PFSK-1 (cell line): ENCODE results near the gene OR52A5.

Experiments used
- FOXP2 ChIP-seq: optimal IDR thresholded peaks from 2 replicates; pipeline ENCODE3; 2011; ENCODE audit warnings: borderline replicate concordance, control low read depth, inconsistent platforms; ENCODE audit not compliant: insufficient read depth; ENCODE audit errors: extremely low read length, extremely low read depth
- POLR2AphosphoS5 ChIP-seq: IDR thresholded peaks from 2 replicates; pipeline ENCODE4 v1.6.1; 2012; ENCODE audit warnings: low read depth, mild to moderate bottlenecking, control low read depth, low read length, moderate library complexity
- SIN3A ChIP-seq: IDR thresholded peaks from 2 replicates; pipeline ENCODE4 v1.6.1; 2012; ENCODE audit warnings: mild to moderate bottlenecking, low read length, moderate library complexity, borderline replicate concordance; ENCODE audit not compliant: insufficient read depth
- TAF1 ChIP-seq: IDR thresholded peaks from 2 replicates; pipeline ENCODE4 v1.6.1; 2012; ENCODE audit warnings: low read length, control low read depth, borderline replicate concordance; ENCODE audit not compliant: insufficient read depth
- TF ChIP-seq, protein P1 (sequence below), 2 experiments: IDR thresholded peaks; 2 replicates each; pipeline versions ENCODE4 v1.6.1 to v1.8.0; 2011 to 2012; ENCODE audit warnings: low read depth in 2 of 2, low read length in 2 of 2, control low read depth in 1 of 2, inconsistent platforms in 1 of 2, mild to moderate bottlenecking in 1 of 2, moderate library complexity in 1 of 2; ENCODE audit not compliant: insufficient read depth in 1 of 2

DNA sequence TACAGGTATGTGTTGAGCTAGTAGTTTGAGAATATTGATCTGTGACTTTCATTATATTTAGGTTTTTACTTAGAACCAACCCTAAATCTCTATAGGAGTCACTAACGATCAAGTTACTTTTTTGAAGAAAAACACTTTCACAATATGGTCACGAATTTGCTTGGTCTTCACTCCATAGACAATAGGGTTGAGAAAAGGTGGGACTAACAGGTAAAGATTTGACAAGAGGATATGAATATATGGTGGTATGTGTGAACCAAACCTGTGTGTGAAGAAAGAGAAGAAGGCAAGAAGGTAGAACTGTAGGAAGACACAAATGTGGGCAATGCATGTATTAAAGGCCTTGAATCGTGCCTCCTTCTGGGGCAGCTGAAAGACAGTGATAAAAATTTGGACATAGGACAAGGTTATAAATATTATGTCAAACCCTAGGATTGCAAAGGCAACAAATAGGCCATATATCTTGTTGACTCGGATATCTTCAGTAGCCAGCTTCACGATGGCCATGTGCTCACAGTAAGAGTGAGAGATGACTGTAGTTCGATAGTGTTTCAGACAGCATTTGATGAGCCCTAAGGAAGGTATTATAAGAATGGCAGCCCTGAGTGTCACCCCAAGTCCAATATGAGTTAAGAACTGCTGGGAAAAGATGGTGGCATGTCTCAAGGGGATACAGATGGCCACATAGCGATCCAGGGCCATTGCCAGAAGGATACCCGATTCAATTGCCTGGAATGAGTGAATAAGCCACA is 6.4 kb downstream of the OR52A5 start:
- TF ChIP-seq TAF1 (no peak), POLR2AphosphoS5 (no peak), SIN3A (no peak), FOXP2 (no peak)
- TF ChIP-seq, protein P1, sequence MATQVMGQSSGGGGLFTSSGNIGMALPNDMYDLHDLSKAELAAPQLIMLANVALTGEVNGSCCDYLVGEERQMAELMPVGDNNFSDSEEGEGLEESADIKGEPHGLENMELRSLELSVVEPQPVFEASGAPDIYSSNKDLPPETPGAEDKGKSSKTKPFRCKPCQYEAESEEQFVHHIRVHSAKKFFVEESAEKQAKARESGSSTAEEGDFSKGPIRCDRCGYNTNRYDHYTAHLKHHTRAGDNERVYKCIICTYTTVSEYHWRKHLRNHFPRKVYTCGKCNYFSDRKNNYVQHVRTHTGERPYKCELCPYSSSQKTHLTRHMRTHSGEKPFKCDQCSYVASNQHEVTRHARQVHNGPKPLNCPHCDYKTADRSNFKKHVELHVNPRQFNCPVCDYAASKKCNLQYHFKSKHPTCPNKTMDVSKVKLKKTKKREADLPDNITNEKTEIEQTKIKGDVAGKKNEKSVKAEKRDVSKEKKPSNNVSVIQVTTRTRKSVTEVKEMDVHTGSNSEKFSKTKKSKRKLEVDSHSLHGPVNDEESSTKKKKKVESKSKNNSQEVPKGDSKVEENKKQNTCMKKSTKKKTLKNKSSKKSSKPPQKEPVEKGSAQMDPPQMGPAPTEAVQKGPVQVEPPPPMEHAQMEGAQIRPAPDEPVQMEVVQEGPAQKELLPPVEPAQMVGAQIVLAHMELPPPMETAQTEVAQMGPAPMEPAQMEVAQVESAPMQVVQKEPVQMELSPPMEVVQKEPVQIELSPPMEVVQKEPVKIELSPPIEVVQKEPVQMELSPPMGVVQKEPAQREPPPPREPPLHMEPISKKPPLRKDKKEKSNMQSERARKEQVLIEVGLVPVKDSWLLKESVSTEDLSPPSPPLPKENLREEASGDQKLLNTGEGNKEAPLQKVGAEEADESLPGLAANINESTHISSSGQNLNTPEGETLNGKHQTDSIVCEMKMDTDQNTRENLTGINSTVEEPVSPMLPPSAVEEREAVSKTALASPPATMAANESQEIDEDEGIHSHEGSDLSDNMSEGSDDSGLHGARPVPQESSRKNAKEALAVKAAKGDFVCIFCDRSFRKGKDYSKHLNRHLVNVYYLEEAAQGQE (IDR thresholded peaks at IDR 0.05; ENCODE audit: insufficient read depth in 1 of 2, low read depth in 2 of 2, low read length in 2 of 2), result no peak
